HG03060 (cell line): ENCODE data around the gene CHAF1A.

Experiments used
- ATAC-seq: cut with Tn5 transposase; IDR thresholded peaks from one replicate; pipeline ENCODE4 v1.9.1; 2021; ENCODE audit warnings: low read depth, moderate number of reproducible peaks; ENCODE audit not compliant: unreplicated experiment

CHAF1A gene

GRCh38 chr19:4434391-4434790 lies 32.0 kb downstream of the CHAF1A start:
- no peak for ATAC-seq

DNA sequence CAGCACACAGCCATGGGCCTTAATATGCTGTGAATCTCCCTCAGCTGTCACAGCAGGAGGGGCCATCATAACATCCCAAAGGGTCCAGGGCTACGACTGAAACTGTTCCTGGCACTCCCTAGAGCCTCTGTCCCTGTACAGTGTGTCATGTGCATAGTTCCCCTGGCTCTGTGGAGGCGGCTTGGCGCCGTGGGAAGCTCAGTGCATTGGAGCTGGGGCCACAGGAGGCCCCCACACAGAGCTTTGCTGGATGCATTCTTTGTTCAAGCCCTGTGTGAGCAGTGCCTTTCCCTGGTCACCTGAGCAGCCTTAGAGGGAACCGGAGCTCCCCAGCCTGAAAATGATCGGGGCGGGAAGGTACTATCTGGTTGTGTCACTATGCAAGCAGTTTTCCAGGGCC lies 33.8 kb downstream of the CHAF1A start:
- ATAC-seq: no peak

DNA sequence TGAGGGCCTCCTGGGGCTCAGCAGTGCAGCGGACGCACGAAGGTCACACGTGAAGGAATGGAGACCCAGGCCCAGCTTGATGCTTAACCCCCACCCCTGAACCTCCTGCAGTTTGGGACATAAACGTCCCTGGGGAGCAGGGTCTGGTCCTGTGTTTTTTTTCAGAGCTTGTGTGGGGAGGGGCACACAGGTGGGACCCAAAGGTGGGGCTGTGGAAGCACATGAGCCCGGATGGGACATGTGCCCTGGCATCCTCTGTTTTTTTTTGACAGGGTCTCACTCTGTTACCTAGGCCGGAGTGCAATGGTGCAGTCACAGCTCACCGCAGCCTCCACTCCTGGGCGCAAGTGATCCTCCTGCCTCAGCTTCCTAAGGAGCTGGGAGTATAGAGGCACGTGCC lies 34.7 kb downstream of the CHAF1A start:
- no peak for ATAC-seq

GRCh38 chr19:4439243-4439642 lies 36.8 kb downstream of the CHAF1A start:
- ATAC-seq: no peak

- ATAC-seq: no peak
Measured at GRCh38 chr19:4441994-4442818, 39.8 kb downstream of the CHAF1A start.

- no peak for ATAC-seq
Measured at GRCh38 chr19:4442819-4443146, 40.3 kb downstream of the CHAF1A start.

DNA sequence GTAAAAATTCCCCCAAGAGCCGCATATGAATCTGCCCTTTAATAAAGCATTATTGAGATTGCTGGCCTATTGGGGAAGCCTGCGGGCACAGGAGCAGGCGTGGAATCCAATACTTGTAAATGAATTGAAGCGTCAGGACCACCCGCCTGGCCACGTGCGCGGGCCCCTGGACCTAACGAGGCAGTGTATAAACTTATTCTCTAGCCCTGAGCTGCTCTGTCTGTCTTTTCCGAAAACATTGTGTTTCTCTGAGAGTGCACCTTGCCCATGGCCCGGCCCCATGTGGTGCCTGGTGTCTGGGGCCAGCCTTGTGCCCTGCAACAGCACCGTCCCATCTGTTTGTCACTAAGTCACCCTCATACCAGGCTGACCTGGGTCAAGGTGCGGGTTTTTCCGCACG lies 40.7 kb downstream of the CHAF1A start:
- no peak for ATAC-seq

- ATAC-seq: no peak
Measured at GRCh38 chr19:4443966-4444764, 41.7 kb downstream of the CHAF1A start.

DNA sequence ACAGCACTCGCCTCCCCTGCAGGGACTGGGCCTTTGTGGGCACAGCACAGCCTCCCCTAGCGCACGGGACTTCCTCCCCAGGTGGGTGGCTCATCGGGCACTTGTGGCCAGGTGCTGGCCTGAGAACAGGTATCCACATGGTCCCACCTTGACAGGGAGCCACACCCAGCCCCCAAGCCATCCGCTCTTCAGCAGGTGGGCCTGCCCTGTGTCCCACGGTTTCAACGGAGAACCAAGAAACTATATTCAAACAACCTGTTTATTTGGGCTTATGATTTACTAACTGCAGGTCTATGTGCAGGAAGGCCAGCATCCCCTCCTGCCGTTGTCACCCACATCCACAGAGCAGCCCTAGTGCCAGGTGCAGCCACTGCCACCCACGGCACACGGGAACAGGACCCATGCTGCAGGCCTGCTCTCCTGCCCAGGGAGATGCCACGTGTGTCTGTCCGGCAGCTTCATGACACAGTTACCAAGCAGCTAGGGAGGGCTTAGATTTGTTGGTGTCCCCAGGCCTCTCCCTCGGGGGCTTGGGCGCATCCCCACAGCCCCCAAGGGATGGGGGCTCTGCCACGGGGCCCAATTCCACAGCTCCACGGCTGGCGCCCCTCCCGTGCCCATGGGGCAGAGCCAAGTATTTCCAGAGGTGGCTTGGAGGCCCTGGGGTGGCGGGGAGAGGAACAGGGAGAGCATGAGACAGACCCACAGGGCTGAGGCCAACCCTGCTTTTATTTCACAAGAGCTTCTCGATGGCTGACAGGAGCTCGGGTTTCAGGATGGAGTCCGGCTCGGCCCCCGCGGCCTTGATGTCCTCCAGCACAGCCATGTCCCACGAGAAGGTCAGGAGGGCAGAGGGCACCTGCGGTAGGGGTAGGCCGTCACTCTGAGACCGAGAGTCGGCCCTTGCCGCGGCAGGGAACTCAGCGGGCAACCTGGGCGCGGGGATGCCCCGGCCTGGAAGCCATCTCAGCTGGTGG lies 42.6 kb downstream of the CHAF1A start:
- ATAC-seq: no peak

DNA sequence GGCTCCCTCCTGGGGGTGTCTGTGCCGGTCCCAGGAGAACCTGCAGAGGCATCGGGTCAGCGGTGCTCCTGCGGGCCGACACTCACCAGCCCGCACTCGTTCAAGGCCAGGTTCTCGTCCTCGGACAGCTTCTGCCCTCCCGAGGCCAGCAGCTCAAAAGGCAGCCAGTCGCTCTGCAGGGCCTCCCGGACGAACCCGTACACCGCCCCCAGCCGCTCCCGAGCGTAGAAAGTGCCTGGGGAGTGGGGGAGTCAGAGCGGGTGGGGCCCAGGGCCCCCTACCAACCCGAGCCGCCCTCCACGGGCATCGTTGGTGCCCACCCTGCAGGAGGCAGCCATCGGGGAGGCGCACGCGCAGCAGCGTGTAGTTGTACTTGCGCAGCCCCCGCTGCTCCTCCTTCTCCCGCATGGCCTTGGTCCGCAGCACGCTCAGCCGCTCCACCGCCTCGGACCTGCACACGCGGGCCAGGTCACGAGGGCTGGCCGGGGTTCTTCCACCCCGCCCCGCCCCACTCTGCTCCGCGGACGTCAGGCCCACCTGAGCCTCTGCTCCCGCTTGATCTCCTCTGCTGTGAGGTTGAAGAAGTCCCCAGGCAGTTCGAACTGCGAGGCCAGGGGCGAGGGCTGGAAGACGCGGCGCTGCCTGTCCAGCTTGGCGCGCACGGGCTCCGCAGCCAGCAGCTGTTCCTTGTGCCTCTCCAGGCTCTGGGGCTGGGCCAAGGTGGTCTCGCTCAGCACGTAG lies 43.7 kb downstream of the CHAF1A start:
- ATAC-seq: no peak

DNA sequence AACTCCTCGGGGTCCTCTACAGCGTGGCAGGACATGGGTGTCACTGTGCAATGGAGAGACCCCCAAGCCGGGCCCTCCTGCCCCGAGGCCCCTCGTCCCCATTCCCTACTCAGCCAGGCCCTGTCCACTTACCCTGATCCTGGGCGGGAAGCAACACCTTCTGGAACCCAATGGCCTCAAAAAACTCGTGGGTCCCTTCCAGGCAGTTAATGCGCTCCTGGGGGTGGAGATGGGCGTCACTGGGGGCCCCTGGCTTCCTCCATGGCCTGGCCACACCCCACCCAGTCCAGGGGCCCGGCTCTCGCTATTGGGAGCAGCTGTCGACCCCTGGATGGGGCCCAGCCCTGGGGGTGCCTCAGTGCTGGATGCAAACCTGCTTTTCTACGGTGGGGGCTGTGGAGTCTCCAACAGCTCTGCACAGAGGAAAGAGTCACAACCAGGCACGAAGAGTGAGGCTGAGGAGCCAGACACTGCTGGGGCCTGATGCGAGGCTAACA lies 44.3 kb downstream of the CHAF1A start:
- ATAC-seq: no peak

- ATAC-seq: no peak
Measured at GRCh38 chr19:4447327-4448146, 45.1 kb downstream of the CHAF1A start.

DNA sequence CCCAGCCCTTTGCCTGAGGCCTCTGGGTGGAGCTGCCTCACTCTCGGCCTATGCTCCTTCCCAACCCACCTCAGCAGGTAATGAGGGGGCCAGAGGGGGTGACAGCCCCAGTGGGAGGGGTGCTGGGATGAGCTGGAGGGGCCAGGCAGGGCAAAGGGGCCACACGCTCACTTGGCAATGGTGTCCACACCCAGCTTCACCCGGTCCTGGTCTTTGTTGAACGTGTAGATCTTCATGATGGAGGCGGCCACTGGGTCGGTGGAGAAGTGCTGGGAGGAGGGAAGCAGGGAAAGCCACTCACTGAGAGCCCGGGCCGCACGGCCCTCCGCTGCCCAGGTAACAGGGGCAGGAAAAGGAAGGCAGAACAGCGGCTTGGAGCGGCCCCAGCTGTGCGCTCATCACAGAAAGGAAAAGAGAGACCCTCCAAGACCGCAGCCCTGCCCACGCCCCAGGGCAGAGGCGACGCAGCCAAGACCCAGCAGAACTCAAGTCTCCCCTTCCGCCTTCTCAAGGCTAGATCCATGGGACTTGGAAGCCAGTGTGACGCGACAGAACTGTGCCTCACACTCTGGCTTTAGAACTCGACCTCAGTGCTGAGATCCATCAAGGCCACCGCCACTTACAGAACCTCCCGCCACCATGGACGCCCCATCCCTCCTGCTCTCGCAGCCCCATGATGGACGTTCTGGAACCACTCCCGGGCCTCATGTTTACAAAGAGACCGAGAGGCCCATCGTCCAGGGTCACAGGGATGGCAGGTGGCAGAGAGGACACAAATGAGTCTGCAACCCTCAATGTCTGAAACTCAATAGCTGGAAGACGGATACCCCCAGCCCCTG lies 45.9 kb downstream of the CHAF1A start:
- no peak for ATAC-seq

DNA sequence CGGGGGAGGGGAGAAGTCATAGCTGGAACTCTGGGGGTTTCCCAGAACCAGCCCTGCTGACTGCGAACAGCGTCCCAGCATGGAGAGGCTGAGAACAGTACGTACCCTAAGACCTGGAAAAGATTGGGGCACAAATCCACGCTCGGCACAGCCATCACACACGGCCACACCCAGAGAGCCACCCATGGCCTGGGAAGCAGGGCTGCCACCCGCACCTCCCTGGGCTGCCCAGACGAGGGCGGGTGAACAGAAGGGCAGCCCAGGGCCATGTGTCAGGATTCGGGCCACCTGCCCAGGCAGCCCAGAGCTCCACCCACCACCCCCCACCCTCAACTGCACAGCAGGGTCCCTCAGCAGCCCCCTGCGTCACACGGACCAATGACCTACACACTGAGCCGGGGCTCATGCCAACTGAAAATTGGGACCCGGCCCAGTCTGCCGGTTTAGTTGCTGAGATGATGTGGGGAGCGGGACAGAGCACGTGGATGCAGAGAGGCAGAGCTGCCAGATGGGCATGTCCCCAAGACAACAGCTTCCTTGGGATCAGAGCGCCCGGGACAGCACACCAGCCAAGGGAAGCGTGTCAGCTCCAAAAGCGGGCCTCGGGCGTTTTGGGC lies 46.7 kb downstream of the CHAF1A start:
- ATAC-seq: no peak

GRCh38 chr19:4449639-4450028 lies 47.2 kb downstream of the CHAF1A start:
- ATAC-seq: no peak

GRCh38 chr19:4452230-4452990 lies 50.0 kb downstream of the CHAF1A start:
- ATAC-seq: no peak
